K562 (cell line): ENCODE data around the gene RTP3. TPM values are rescaled to one million over a fixed set of nuclear protein-coding genes. Genes with fewer than 3 reads are reported as not detected.

ENCODE experiments used
- C11orf30 ChIP-seq: fragments of 450-650 bp; IDR thresholded peaks from 2 replicates; pipeline ENCODE4 v1.6.1; 2016; ENCODE audit warnings: low read depth, mild to moderate bottlenecking
- ESRRA ChIP-seq: fragments of 450-650 bp; IDR thresholded peaks from 2 replicates; pipeline ENCODE4 v1.6.1; 2014; ENCODE audit warnings: low read depth, mild to moderate bottlenecking, moderate library complexity, borderline replicate concordance
- ESRRB ChIP-seq: fragments of 250-450 bp; sonication (Bioruptor Pico); IDR thresholded peaks from 2 replicates; pipeline ENCODE4 v1.5.0; 2020; ENCODE audit warnings: mild to moderate bottlenecking, moderate library complexity, borderline replicate concordance
- JUNB ChIP-seq: fragments of 450-650 bp; formaldehyde crosslinking; conservative IDR thresholded peaks from 2 replicates; pipeline ENCODE4 v1.4.0; 2020; ENCODE audit warnings: mild to moderate bottlenecking
- L3MBTL2 ChIP-seq: fragments of 450-650 bp; IDR thresholded peaks from 2 replicates; pipeline ENCODE4 v1.6.1; 2016; ENCODE audit warnings: mild to moderate bottlenecking, moderate library complexity
- POLR2H ChIP-seq: IDR thresholded peaks from 2 replicates; pipeline ENCODE4 v1.6.1; 2016; ENCODE audit warnings: missing genetic modification characterization, low read depth, mild to moderate bottlenecking, control low read depth, missing compliant biosample characterization, moderate library complexity
- PTTG1 ChIP-seq: fragments of 450-650 bp; IDR thresholded peaks from 2 replicates; pipeline ENCODE4 v1.6.1; 2016; ENCODE audit warnings: low read depth, mild to moderate bottlenecking, missing genetic modification characterization, missing compliant biosample characterization
- SMARCC2 ChIP-seq: fragments of 450-650 bp; IDR thresholded peaks from 2 replicates; pipeline ENCODE4 v1.6.1; 2017; ENCODE audit warnings: antibody characterized with exemption, moderate library complexity, mild to moderate bottlenecking, low read depth
- ZNF133 ChIP-seq: fragments of 250-450 bp; sonication (Bioruptor Pico); IDR thresholded peaks from 2 replicates; pipeline ENCODE4 v1.4.0; 2020; ENCODE audit warnings: mild to moderate bottlenecking
- polyA plus RNA-seq, 8 experiments: library from polyadenylated mRNA; depleted of rRNA in 4 of 8; stranded (reverse) in 5 of 8; unstranded in 3 of 8; fragments of >200 nt; fragmentation: Nextera tagmentation in 2 of 8; fragmentation: Illumina TruSeq in 1 of 8; extraction: Ambion mirVana in 2 of 8; extraction: Trizol in 1 of 8; gene quantifications; 2 replicates each; pipeline versions ENCODE4 v1.2.1 to v1.2.3, GENCODE V29; 2011 to 2014; ENCODE audit warnings: inconsistent platforms in 1 of 8, missing spikeins in 1 of 8
- total RNA-seq, 7 experiments: library from RNA; depleted of rRNA in 6 of 7; stranded (reverse); fragments of >200 nt in 6 of 7; fragmentation: Illumina TruSeq in 2 of 7; extraction: Trizol in 2 of 7; gene quantifications; 2 replicates each; pipeline versions ENCODE4 v1.2.1 to v1.2.3, GENCODE V29; 2011 to 2021; ENCODE audit warnings: low replicate concordance in 1 of 7
- TF ChIP-seq, protein P1 (sequence below): fragments of 450-650 bp; IDR thresholded peaks from 2 replicates; pipeline ENCODE4 v1.6.1; 2016; ENCODE audit warnings: mild to moderate bottlenecking, moderate library complexity
- TF ChIP-seq, protein P2 (sequence below): fragments of 200-800 bp; sonication (Bioruptor generic); IDR thresholded peaks from 2 replicates; pipeline ENCODE4 v1.6.1; 2017; ENCODE audit warnings: missing genetic modification characterization, missing compliant biosample characterization
- TF ChIP-seq, protein P3 (sequence below): sonication (generic); formaldehyde crosslinking; IDR thresholded peaks from 2 replicates; pipeline ENCODE4 v1.4.0; 2020; ENCODE audit warnings: mild to moderate bottlenecking, missing genetic modification reagents

The RTP3 gene
- total and polyA plus RNA-seq, 9 of the 15 experiments (the other 6 are each of a cell fraction or from before 2014, with no cell fraction given), result not detected

GRCh38 chr3:46503200-46503874 is 5.6 kb downstream of the RTP3 start (continued):
- TF ChIP-seq, protein P1, sequence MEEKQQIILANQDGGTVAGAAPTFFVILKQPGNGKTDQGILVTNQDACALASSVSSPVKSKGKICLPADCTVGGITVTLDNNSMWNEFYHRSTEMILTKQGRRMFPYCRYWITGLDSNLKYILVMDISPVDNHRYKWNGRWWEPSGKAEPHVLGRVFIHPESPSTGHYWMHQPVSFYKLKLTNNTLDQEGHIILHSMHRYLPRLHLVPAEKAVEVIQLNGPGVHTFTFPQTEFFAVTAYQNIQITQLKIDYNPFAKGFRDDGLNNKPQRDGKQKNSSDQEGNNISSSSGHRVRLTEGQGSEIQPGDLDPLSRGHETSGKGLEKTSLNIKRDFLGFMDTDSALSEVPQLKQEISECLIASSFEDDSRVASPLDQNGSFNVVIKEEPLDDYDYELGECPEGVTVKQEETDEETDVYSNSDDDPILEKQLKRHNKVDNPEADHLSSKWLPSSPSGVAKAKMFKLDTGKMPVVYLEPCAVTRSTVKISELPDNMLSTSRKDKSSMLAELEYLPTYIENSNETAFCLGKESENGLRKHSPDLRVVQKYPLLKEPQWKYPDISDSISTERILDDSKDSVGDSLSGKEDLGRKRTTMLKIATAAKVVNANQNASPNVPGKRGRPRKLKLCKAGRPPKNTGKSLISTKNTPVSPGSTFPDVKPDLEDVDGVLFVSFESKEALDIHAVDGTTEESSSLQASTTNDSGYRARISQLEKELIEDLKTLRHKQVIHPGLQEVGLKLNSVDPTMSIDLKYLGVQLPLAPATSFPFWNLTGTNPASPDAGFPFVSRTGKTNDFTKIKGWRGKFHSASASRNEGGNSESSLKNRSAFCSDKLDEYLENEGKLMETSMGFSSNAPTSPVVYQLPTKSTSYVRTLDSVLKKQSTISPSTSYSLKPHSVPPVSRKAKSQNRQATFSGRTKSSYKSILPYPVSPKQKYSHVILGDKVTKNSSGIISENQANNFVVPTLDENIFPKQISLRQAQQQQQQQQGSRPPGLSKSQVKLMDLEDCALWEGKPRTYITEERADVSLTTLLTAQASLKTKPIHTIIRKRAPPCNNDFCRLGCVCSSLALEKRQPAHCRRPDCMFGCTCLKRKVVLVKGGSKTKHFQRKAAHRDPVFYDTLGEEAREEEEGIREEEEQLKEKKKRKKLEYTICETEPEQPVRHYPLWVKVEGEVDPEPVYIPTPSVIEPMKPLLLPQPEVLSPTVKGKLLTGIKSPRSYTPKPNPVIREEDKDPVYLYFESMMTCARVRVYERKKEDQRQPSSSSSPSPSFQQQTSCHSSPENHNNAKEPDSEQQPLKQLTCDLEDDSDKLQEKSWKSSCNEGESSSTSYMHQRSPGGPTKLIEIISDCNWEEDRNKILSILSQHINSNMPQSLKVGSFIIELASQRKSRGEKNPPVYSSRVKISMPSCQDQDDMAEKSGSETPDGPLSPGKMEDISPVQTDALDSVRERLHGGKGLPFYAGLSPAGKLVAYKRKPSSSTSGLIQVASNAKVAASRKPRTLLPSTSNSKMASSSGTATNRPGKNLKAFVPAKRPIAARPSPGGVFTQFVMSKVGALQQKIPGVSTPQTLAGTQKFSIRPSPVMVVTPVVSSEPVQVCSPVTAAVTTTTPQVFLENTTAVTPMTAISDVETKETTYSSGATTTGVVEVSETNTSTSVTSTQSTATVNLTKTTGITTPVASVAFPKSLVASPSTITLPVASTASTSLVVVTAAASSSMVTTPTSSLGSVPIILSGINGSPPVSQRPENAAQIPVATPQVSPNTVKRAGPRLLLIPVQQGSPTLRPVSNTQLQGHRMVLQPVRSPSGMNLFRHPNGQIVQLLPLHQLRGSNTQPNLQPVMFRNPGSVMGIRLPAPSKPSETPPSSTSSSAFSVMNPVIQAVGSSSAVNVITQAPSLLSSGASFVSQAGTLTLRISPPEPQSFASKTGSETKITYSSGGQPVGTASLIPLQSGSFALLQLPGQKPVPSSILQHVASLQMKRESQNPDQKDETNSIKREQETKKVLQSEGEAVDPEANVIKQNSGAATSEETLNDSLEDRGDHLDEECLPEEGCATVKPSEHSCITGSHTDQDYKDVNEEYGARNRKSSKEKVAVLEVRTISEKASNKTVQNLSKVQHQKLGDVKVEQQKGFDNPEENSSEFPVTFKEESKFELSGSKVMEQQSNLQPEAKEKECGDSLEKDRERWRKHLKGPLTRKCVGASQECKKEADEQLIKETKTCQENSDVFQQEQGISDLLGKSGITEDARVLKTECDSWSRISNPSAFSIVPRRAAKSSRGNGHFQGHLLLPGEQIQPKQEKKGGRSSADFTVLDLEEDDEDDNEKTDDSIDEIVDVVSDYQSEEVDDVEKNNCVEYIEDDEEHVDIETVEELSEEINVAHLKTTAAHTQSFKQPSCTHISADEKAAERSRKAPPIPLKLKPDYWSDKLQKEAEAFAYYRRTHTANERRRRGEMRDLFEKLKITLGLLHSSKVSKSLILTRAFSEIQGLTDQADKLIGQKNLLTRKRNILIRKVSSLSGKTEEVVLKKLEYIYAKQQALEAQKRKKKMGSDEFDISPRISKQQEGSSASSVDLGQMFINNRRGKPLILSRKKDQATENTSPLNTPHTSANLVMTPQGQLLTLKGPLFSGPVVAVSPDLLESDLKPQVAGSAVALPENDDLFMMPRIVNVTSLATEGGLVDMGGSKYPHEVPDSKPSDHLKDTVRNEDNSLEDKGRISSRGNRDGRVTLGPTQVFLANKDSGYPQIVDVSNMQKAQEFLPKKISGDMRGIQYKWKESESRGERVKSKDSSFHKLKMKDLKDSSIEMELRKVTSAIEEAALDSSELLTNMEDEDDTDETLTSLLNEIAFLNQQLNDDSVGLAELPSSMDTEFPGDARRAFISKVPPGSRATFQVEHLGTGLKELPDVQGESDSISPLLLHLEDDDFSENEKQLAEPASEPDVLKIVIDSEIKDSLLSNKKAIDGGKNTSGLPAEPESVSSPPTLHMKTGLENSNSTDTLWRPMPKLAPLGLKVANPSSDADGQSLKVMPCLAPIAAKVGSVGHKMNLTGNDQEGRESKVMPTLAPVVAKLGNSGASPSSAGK, result peak; percentile 52; the same call in 1 of the 2 replicates
- TF ChIP-seq ZNF133 (no peak), ESRRB (CRISPR knock-in tag) (no peak), POLR2H (tag) (no peak), ESRRA (no peak), L3MBTL2 (peak; percentile 72), PTTG1 (0 out of 2 replicates have a peak, but pooled peaks have one; percentile 42), C11orf30 (peak; percentile 43; the same call in 1 of the 2 replicates), SMARCC2 (no peak), JUNB (CRISPR knock-in tag) (no peak)
- TF ChIP-seq, protein P2, sequence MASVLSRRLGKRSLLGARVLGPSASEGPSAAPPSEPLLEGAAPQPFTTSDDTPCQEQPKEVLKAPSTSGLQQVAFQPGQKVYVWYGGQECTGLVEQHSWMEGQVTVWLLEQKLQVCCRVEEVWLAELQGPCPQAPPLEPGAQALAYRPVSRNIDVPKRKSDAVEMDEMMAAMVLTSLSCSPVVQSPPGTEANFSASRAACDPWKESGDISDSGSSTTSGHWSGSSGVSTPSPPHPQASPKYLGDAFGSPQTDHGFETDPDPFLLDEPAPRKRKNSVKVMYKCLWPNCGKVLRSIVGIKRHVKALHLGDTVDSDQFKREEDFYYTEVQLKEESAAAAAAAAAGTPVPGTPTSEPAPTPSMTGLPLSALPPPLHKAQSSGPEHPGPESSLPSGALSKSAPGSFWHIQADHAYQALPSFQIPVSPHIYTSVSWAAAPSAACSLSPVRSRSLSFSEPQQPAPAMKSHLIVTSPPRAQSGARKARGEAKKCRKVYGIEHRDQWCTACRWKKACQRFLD, result peak; percentile 72
- TF ChIP-seq, protein P3, sequence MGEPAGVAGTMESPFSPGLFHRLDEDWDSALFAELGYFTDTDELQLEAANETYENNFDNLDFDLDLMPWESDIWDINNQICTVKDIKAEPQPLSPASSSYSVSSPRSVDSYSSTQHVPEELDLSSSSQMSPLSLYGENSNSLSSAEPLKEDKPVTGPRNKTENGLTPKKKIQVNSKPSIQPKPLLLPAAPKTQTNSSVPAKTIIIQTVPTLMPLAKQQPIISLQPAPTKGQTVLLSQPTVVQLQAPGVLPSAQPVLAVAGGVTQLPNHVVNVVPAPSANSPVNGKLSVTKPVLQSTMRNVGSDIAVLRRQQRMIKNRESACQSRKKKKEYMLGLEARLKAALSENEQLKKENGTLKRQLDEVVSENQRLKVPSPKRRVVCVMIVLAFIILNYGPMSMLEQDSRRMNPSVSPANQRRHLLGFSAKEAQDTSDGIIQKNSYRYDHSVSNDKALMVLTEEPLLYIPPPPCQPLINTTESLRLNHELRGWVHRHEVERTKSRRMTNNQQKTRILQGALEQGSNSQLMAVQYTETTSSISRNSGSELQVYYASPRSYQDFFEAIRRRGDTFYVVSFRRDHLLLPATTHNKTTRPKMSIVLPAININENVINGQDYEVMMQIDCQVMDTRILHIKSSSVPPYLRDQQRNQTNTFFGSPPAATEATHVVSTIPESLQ (CRISPR knock-in tag), result no peak
